Endothelial cell of umbilical vein (primary cell): Measurements from ENCODE around the gene ATR. TPM values are rescaled to one million over a fixed set of nuclear protein-coding genes. Genes with fewer than 3 reads are reported as not detected.

ENCODE experiments used
- BruUV-seq: library from RNA; stranded (reverse); fragments of 400-500 nt; replicated peaks from 2 replicates; lab custom pipeline; 2021; lab: Mats Ljungman, UMichigan
- CTCF ChIA-PET: fragments of 300-600, 350-600 bp; sonication (Branson Sonifier 250); formaldehyde crosslinking; loops from one replicate; lab custom pipeline; 2021; ENCODE audit warnings: antibody characterized with exemption, inconsistent platforms; lab: Charles Lee
- POLR2A ChIA-PET: fragments of 300-600, 350-600 bp; sonication (Branson Sonifier 250); formaldehyde crosslinking; loops from one replicate; lab custom pipeline; 2021; ENCODE audit warnings: antibody characterized with exemption, inconsistent platforms; lab: Charles Lee
- DNase-seq: peaks from one replicate; pipeline ENCODE4 v3.0.0-alpha.2; 2011; ENCODE audit warnings: low read depth, low spot score
- FAIRE-seq: peaks from 2 replicates; lab custom pipeline; 2011; peaks lifted over from hg19 to GRCh38; lab: Jason Lieb, UNC
- H2AFZ ChIP-seq: 2 replicates; pipeline ENCODE4 v1.6.0; 2012; ENCODE audit warnings: low read depth, low read length, control low read depth, inconsistent platforms
- H3K27ac ChIP-seq: 2 replicates; pipeline ENCODE4 v1.5.1; 2011; ENCODE audit warnings: low read depth, mild to moderate bottlenecking, control low read depth, low read length, moderate library complexity; ENCODE audit not compliant: insufficient read depth
- H3K27me3 ChIP-seq, 2 experiments: 2 replicates each; pipeline versions ENCODE4 v1.6.0 to v1.6.1; 2011; ENCODE audit warnings: low read length in 2 of 2, mixed read lengths in 1 of 2; ENCODE audit not compliant: control insufficient read depth in 2 of 2, insufficient read depth in 2 of 2
- H3K36me3 ChIP-seq, 2 experiments: 2 replicates in 1 of 2; 3 replicates in 1 of 2; pipeline ENCODE4 v1.5.1; 2011; ENCODE audit warnings: low read length in 2 of 2, mild to moderate bottlenecking in 1 of 2, moderate library complexity in 1 of 2; ENCODE audit not compliant: control insufficient read depth in 2 of 2, insufficient read depth in 2 of 2; ENCODE audit errors: extremely low read depth in 1 of 2
- H3K4me1 ChIP-seq: 3 replicates; pipeline ENCODE4 v1.5.1; 2011; ENCODE audit warnings: mild to moderate bottlenecking, low read length; ENCODE audit not compliant: control insufficient read depth, insufficient read depth; ENCODE audit errors: extremely low read depth
- H3K4me2 ChIP-seq: 2 replicates; pipeline ENCODE4 v1.6.1; 2011; ENCODE audit warnings: low read length, control low read depth, mixed read lengths; ENCODE audit not compliant: insufficient read depth
- H3K4me3 ChIP-seq, 3 experiments: fragments of 200-600 bp in 1 of 3; sonication (generic), shearing (Covaris generic) in 1 of 3; replicated peaks in 1 of 3; 2 replicates each; pipeline ENCODE4 v1.5.1; 2011 to 2016; ENCODE audit warnings: control low read depth in 3 of 3, low read length in 3 of 3, mild to moderate bottlenecking in 2 of 3, inconsistent platforms in 1 of 3, low read depth in 1 of 3, moderate library complexity in 1 of 3; ENCODE audit not compliant: insufficient read depth in 1 of 3
- H3K79me2 ChIP-seq: 2 replicates; pipeline ENCODE4 v1.6.0; 2012; ENCODE audit warnings: low read length, inconsistent platforms; ENCODE audit not compliant: control insufficient read depth, insufficient read depth
- H3K9ac ChIP-seq: replicated peaks from 2 replicates; pipeline ENCODE3; 2011; ENCODE audit warnings: low read length, control low read depth; ENCODE audit not compliant: insufficient read depth; ENCODE audit errors: extremely low read depth
- H3K9me1 ChIP-seq: replicated peaks from 3 replicates; pipeline ENCODE4 v1.6.0; 2011; ENCODE audit warnings: mild to moderate bottlenecking, low read length; ENCODE audit not compliant: control insufficient read depth, insufficient read depth; ENCODE audit errors: extremely low read depth
- H3K9me3 ChIP-seq: replicated peaks from 2 replicates; pipeline ENCODE4 v1.5.1; 2012; ENCODE audit warnings: low read length, inconsistent platforms; ENCODE audit not compliant: control insufficient read depth, insufficient read depth
- H4K20me1 ChIP-seq: replicated peaks from 2 replicates; pipeline ENCODE3; 2011; ENCODE audit warnings: mild to moderate bottlenecking, low read length; ENCODE audit not compliant: control insufficient read depth, insufficient read depth; ENCODE audit errors: extremely low read depth
- EZH2 ChIP-seq: IDR thresholded peaks from 2 replicates; pipeline ENCODE4 v1.6.1; 2012; ENCODE audit warnings: borderline replicate concordance, low read depth, mild to moderate bottlenecking, moderate library complexity, low read length, inconsistent platforms; ENCODE audit not compliant: severe bottlenecking
- FOS ChIP-seq: IDR thresholded peaks from 2 replicates; pipeline ENCODE4 v1.6.1; 2011; ENCODE audit warnings: mild to moderate bottlenecking, low read length, moderate library complexity, borderline replicate concordance; ENCODE audit not compliant: insufficient read depth
- GATA2 ChIP-seq: IDR thresholded peaks from 2 replicates; pipeline ENCODE4 v1.7.0; 2011; ENCODE audit warnings: low read depth, mild to moderate bottlenecking, moderate library complexity, mixed read lengths, low read length; ENCODE audit not compliant: insufficient read length, insufficient read depth
- JUN ChIP-seq: IDR thresholded peaks from 2 replicates; pipeline ENCODE4 v1.6.1; 2011; ENCODE audit warnings: borderline replicate concordance, low read depth; ENCODE audit not compliant: insufficient read length, insufficient read depth
- MYC ChIP-seq: IDR thresholded peaks from one replicate; pipeline ENCODE4 v1.6.1; 2011; ENCODE audit warnings: mild to moderate bottlenecking, low read depth, low read length
- POLR2A ChIP-seq: IDR thresholded peaks from 2 replicates; pipeline ENCODE4 v1.6.1; 2012; ENCODE audit warnings: low read depth, mild to moderate bottlenecking, control low read depth, low read length
- POLR2AphosphoS5 ChIP-seq: IDR thresholded peaks from 2 replicates; pipeline ENCODE4 v1.6.1; 2012; ENCODE audit warnings: low read depth, mild to moderate bottlenecking, control low read depth, low read length, moderate library complexity; ENCODE audit not compliant: insufficient read depth
- dilution Hi-C: fragments of 300-500 bp; cut with MboI; formaldehyde crosslinking; loops from one replicate; pipeline ENCODE4 v1.15.0; 2019; ENCODE audit warnings: low sequenced_read_pairs; ENCODE audit not compliant: extremely low pct_ligation_motif_present
- intact Hi-C: fragments of 100-400 bp; cut with micrococcal nuclease; formaldehyde crosslinking; loops from one replicate; pipeline ENCODE4 v1.10.0; 2022
- polyA plus RNA-seq, 4 experiments: library from polyadenylated mRNA; depleted of rRNA in 3 of 4; stranded (reverse) in 3 of 4; unstranded in 1 of 4; fragments of >200 nt; gene quantifications; 2 replicates each; pipeline versions ENCODE4 v1.2.1 to v1.2.3, GENCODE V29; 2011 to 2012; ENCODE audit warnings: missing spikeins in 1 of 4
- total RNA-seq: library from RNA; stranded (reverse); gene quantifications from 2 replicates; pipeline ENCODE4 v1.2.3, GENCODE V29; 2021
- TF ChIP-seq, protein P1 (sequence below), 2 donors: IDR thresholded peaks; 1 replicate in 1 of 2; 2 replicates in 1 of 2; pipeline ENCODE4 v1.5.1; 2011; ENCODE audit warnings: low read length in 2 of 2, mild to moderate bottlenecking in 2 of 2, moderate library complexity in 2 of 2, control low read depth in 1 of 2, inconsistent platforms in 1 of 2, low read depth in 1 of 2; ENCODE audit not compliant: insufficient read depth in 1 of 2; ENCODE audit errors: extremely low read depth in 1 of 2
- TF ChIP-seq, protein P2 (sequence below): IDR thresholded peaks from 2 replicates; pipeline ENCODE4 v1.6.1; 2011; ENCODE audit not compliant: insufficient read depth, insufficient read length

Gene ATR
- total and polyA plus RNA-seq, 2 donors (not counting 3 experiments of a cell fraction or from before 2014, with no cell fraction given), result 6.3 to 23.6 TPM

DNA sequence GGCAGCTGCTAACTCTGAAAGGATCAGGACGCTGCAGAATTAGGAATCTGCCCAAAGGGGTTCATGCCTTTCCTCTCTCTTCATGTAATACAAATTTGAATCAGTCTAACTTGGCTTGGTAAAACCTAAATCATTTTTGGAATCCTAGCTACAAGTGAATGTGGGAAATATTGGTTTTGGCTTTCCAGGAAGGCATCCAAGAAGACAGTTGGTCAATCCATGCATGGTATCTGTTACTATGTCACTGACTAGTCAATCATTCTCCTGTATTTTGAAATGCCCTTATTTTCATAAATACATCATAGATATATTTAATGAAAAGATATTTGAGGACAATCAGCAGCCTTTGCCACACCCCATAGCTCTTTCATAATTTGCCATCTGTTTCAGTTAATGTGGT, 10.2 kb upstream of the ATR start:
- no TSS peak for BruUV-seq
- CTCF ChIA-PET, result interaction anchor here (0.6 to 2.8 kb wide), 6 partner anchors 13 to 1086 kb away, joined by 3 to 39 read pairs (median 4); partner anchors contain the start of gene U2SURP
- Histone ChIP-seq H3K9me1 (no peaks in the 10 kb centered on the region), H3K4me1 (no peaks in the 10 kb centered on the region), H4K20me1 (no peaks in the 10 kb centered on the region), H3K4me2 (no peak overlapping the region), H3K36me3 (no peaks in the 10 kb centered on the region), H2AFZ (no peak overlapping the region), H3K9ac (no peak overlapping the region), H3K27ac (no peak overlapping the region), H3K4me3 (no peak overlapping the region), H3K9me3 (no peaks in the 10 kb centered on the region), H3K79me2 (no peaks in the 10 kb centered on the region), H3K27me3 (peaks cover 0 to 7% of the 10 kb centered on the region in 2 experiments)
- DNase-seq (no peak), FAIRE-seq (no peak)
- POLR2A ChIA-PET, result no interaction called here
- TF ChIP-seq FOS (no peak), GATA2 (no peak), JUN (no peak), MYC (no peak), POLR2A (no peak), POLR2AphosphoS5 (no peak), EZH2 (no peak)
- TF ChIP-seq, protein P1, sequence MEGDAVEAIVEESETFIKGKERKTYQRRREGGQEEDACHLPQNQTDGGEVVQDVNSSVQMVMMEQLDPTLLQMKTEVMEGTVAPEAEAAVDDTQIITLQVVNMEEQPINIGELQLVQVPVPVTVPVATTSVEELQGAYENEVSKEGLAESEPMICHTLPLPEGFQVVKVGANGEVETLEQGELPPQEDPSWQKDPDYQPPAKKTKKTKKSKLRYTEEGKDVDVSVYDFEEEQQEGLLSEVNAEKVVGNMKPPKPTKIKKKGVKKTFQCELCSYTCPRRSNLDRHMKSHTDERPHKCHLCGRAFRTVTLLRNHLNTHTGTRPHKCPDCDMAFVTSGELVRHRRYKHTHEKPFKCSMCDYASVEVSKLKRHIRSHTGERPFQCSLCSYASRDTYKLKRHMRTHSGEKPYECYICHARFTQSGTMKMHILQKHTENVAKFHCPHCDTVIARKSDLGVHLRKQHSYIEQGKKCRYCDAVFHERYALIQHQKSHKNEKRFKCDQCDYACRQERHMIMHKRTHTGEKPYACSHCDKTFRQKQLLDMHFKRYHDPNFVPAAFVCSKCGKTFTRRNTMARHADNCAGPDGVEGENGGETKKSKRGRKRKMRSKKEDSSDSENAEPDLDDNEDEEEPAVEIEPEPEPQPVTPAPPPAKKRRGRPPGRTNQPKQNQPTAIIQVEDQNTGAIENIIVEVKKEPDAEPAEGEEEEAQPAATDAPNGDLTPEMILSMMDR (IDR thresholded peaks at IDR 0.05; ENCODE audit: extremely low read depth in 1 of 2, insufficient read depth in 1 of 2, low read depth in 1 of 2, low read length in 2 of 2), result no peak
- TF ChIP-seq, protein P2, sequence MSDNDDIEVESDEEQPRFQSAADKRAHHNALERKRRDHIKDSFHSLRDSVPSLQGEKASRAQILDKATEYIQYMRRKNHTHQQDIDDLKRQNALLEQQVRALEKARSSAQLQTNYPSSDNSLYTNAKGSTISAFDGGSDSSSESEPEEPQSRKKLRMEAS, result no peak
- dilution Hi-C loops (no loop called here), intact Hi-C loops (loop anchor here (5.0 kb wide), 1 partner anchor 339 kb away; no protein-coding TSS in a partner anchor)
